Islet of Langerhans (tissue), 1 donor: ENCODE results near the gene GFPT2.

Experiments
- FAIRE-seq: peaks from one replicate; lab custom pipeline; 2011; peaks lifted over from hg19 to GRCh38; lab: Jason Lieb, UNC

The GFPT2 gene

GRCh38 chr5:180332861-180333260 lies 20.3 kb downstream of the GFPT2 start:
- FAIRE-seq, result no peak

GRCh38 chr5:180332051-180332517 lies 21.1 kb downstream of the GFPT2 start:
- no peak for FAIRE-seq

DNA sequence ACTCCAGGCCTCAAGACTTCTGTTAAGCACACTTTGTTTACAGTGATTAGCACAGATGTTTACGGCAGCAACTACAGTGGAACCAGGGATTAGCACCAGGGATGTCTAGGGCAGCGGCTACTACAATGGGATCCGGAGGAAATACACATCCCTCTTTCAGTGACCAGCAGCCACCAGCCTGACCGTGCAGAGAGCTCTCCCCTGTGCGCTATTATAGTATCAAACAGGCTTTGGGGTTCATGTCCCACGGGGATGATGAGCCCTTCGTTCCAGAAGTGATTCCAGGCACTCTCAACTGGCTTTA lies 21.5 kb downstream of the GFPT2 start:
- no peak for FAIRE-seq

DNA sequence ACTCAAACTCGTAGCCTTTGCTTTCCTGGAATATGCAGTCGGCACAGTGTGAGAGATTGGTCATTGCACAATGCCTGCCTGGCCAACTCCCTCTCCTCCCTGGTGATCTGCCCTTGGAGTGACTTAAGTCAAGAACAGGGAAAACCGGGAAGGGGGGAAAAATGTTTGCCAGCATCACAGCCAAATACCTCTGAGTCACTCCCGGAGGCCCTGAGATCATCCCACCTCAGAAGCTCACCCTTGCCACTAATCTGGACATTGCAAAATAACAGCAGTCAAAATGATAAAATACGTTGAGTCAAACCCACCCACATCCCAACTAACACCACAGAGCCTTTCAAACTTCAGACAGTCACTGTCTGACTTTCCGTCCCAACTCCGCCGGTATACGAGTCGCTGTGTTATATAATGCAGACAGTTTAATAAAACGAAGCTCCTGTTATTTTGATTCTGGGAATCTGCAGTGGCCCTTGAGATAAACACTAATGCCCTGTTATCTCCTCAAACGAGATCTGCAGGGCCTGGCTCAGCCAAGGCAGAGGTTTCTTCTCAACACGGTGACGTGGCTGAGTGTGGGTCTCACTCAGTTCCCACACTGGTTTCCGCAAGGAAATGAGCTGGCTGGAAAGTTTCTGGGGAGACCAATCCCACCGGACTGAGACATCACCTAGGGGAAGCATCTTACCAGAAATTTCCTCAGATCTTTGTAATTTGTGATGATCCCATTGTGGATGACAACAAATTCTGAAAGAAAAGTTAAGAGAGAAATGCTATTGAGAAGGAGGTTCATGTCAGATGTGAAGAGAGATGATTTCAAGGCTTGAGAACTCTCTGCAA lies 22.1 kb downstream of the GFPT2 start:
- FAIRE-seq, result no peak

DNA sequence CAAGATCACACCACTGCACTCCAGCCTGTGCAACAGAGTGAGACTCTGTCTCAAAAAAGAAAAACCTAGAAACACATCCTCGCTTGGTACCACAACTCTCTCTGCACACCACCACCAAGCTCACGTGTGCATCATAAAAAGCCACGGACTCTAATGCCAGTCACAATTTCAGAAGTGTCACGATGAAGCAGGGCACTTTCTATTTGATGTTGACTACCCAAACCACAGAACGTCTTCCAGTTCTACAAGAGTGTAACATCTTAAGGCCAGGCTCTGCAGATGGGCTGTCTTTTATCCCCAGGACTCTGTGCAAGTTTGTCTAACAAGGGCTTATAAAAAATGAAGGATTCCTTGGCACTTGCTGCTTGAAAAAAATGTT lies 22.9 kb downstream of the GFPT2 start:
- FAIRE-seq, result no peak

DNA sequence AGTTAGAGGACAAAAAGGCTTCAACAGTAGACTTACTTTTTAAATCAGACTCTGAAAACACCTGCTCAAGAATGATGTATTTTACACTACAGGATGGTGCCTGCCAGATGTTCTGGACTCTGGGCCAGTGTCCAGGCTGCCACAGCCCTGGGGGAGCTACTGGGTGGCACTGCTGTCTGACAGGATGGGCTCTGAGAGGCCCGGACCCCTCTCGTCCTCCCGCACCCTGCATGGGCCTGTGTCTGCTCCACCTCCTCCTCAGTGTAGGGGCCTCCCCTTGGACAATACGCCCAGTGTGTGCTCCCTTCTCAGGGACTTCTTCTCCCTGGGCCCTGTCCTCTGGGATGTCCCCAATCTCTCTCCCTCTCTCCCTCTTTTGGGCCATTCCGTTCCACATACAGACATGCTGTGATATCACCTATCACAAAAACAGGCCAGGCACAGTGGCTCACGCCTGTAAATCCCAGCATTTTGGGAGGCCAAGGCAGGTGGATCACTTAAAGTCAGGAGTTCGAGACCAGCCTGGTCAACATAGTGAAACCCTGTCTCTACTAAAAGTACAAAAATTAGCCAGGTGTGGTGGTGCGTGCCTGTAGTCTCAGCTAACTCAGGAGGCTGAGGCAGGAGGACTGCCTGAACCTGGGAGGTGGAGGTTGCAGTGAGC lies 23.4 kb downstream of the GFPT2 start:
- FAIRE-seq, result no peak

DNA sequence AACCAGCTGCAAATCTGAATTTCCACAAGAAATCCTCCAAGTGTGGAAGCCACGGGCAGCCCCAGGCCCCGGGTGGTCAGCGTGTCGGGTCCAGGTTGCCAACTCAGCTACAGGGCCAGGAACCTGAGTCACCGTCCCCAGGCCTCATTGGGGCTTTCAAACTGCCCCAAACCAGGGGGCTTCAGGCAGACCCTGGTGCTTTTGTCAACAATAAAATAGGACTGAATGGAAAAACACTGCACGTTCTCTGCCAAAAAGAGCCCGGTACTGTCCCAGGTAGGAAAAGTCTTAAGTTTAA lies 24.0 kb downstream of the GFPT2 start:
- FAIRE-seq, result no peak

DNA sequence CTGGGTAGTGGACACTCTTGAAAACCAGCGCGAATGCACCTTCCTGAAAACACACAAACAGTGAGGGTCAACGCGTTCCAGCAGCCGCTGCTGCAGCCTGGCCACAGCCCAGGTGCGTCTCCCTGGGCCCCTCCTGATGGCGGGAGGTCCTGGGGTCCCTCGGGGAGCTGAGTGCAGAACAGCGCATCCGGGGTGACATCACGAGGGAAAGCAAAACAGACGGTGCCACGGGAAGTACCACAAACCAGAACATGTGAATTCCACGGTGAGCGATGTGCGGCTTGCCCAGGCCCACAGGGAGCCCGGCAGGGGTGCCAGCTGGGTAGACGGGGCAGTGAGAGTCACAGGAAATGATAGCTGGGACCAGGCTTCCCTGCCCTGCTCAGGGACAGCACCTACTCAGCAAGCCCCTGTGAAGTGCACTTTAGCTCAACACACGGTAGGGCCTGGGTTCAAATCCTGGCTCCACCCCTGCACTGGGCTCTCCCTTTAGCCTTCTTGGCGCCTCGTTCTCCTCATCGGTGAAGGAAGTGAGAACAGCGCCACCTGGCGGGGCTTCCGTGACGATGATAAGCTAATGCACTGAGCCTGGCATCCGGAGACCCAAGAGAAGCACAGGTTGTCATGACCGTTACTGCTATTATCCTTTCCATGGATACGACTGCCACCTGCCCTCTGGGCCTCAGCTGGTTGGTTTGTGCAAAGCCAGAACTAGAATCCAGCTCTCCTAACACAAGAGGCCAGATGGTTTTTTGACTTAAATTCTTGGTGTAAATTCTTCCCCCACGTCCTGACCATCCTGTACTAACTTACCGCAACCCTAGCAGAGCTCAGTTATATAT lies 24.6 kb downstream of the GFPT2 start:
- FAIRE-seq, result no peak

GRCh38 chr5:180326989-180327565 lies 26.1 kb downstream of the GFPT2 start:
- FAIRE-seq, result no peak

DNA sequence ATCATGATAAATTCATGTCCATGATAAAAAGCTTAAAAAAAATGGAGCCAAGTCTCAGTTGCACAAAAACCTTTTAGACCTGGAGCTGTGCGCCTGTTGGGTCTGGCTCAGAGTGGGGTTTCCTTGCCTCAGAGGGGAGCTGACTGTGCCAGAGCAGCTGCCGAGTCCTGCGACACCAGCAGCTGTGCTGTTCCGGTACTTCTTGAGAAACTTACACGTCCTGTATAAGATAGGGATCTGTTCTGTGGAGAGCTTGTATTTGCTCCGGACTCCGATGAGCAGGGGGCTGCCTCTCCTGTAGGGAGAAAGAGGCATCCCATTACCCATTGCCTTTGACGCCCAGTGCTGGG lies 28.6 kb downstream of the GFPT2 start:
- no peak for FAIRE-seq

DNA sequence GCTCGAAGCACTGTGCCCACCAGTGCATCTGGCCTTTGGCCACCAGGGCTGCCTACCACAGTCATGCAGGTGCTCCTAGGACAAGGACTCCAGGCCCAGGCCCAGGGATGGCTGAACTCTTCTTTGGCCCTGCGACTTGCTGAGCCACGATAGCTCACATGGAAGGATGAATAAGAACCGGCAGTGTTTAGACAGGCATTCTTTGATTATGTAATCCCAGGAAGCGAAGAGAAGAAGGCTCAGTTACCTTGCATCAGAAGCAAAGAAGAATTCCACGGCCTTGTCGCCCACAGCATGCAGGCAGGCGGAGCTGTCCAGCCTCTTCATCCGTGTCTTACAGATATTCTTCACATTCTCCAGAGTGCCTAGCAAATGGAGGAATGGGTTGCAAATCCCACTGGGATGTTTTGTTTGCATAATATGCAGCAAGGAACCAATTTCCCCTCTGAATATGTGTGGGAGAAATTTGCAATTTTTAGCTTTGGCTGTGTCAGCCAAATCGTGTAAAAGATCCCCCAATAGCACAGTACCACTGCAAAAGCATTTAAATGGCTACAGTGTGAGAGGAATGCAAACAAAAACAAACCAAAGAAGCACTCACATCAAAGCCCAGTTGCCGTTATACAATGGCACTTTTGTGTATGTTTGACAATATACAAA lies 29.1 kb downstream of the GFPT2 start:
- no peak for FAIRE-seq

GRCh38 chr5:180323160-180323559 lies 30.0 kb downstream of the GFPT2 start:
- FAIRE-seq, result no peak

GRCh38 chr5:180318456-180319089 lies 34.6 kb downstream of the GFPT2 start:
- FAIRE-seq, result no peak

DNA sequence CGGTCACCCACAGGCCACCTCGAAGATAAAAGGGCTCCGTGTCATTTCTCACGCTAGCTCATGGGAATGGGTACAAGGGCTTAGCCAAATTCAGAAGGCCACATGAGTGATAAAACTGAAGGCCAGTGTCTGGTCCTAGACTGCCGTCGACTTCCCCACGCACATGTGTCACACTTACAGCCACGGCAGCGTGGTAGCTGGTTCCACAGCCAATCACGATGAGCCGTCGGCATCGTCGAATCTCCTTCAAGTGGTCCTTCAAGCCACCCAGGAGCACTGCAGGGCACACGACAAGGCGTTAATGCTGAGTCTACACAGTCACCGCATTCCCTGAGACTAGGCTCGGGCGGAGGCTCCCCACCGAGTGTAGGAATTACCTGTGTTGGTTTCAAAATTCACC lies 36.5 kb downstream of the GFPT2 start:
- no peak for FAIRE-seq

GRCh38 chr5:180315762-180316212 lies 37.3 kb downstream of the GFPT2 start:
- FAIRE-seq, result no peak

DNA sequence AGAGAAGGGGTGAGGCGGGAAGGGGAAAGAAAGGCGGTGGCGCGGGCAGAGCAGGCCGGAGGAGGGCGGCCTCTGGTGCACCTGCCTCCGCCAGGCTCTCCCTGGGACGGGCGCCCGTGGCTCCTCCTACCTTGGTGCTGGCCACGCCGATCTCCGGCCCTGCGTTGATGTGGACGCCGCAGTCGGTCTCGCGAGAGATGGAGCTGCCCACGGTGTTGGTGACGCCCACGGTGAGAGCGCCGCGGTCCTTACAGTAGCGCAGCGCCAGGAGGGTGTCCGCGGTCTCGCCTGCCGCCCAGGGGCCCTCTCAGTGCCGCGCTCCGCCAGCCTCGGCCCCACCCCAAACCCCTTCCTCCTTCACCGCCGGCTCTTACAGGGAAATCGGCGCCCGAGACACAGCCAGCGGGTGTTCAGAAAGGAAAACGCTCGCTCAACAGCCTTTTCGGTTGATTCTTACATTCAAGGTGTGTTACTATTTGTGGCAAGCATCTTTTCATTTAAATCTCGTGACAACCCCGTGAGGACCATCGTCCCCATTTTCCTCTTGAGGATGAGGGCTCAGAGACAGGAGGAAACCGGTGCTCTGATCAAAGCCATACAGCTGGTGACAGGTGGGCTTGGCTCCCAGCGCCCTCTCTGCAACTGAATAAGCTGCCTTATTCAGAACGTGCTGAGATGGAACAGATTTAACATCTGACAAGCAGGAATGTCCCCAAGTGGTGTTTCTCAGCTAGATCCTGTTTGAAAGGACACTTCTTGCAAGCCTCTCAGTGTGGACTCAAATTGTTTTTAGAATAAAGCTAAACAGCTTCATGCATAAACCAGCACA lies 39.2 kb downstream of the GFPT2 start:
- FAIRE-seq, result no peak

DNA sequence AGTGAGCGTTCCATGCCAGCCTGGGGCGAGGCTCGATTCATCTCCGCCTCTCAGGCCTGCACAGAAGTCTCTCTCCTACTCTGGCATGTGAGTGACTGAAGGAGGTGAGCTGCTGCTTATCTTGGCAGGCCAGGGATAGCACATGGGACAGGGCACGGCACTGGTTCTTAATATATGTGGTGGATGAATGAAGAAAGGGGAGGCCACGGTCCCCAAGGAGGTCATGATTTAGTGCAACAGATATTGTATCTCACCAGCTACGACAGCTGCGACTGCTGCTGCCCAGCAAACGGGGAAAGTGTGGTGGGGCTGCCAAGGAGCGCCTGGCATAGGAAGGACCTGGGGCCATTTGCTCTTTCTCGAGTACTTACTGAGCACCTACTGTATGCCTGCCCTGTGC lies 41.9 kb downstream of the GFPT2 start:
- FAIRE-seq, result no peak

- FAIRE-seq, result no peak
These were observed 46.3 kb downstream of the GFPT2 start for GRCh38 chr5:180306796-180307195.

- FAIRE-seq, result no peak
These were observed 47.7 kb downstream of the GFPT2 start for GRCh38 chr5:180305481-180305880.

DNA sequence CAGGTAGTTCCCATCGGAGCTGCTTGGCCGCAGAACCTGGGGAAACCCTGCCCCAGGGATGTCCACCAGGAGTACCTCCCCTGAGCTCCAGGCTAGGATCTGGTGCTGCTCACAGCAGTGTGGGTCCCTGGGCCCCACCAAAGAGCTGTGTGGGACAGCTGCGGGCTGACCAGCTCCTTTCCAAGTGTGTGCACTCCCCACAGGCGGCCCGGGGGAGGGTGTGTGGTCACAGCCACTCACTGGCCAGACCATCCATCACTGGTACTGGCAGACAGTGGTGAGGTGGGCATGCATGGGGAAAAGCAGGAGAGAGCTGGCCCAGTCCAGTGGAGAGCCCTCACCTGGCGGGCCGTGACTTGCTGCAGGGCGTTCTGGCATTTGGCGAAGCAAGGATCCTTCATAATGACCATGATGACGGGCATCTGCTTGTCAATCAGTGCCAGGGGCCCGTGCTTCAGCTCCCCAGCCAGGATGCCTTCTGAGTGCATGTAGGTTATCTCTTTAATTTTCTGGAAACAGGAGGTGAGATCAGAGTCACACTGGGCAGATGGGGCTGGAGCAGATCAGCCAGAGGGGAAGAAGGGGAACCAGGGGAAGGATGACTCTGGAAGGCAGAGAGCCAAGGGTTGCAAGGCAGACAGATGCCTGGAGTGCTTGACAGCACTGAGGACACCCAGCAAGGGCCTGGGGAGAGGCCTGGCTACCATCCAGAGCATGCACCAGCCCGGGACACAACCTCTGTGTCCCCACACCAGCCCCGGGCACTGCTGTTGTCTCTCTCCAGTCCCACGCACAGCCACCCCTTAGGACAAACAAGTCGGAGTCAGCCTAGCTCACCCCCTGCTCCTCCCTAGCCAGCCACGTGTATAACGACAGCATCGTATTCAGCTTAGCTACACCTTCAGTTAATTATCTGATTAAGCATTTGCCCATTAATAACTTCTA lies 48.4 kb downstream of the GFPT2 start:
- no peak for FAIRE-seq
